ENCODE measurements around the gene RPS5. TPM values are rescaled to one million over a fixed set of nuclear protein-coding genes. Genes with fewer than 3 reads are reported as not detected.

RPS5 gene
- total RNA-seq, 1 donor from 2014 or later: 571 TPM

DNA sequence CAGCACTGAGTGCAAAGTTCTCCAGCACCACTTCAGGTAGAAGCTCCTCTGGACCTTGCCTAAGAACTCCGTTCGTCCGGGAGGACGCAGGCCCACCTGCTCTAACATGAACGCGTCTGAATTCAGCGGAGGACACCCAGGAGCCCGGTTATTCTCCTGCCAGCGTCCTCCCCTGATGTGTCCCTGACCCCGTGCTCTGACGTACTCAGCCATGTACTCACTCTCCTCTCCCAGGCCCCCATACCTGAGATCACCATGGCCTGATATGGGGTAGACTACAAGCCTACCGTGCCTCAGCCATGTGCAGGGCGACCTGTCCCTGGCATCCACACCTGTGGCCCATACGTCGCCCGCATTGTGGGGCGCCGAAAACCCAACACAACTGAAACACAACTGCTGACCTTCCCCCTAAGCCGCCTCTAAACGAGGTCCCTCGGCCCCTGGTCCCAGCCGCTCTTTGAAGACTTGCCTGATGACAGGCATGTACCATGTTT lies 20.6 kb downstream of the RPS5 start:
- TF ChIP-seq, protein P1, sequence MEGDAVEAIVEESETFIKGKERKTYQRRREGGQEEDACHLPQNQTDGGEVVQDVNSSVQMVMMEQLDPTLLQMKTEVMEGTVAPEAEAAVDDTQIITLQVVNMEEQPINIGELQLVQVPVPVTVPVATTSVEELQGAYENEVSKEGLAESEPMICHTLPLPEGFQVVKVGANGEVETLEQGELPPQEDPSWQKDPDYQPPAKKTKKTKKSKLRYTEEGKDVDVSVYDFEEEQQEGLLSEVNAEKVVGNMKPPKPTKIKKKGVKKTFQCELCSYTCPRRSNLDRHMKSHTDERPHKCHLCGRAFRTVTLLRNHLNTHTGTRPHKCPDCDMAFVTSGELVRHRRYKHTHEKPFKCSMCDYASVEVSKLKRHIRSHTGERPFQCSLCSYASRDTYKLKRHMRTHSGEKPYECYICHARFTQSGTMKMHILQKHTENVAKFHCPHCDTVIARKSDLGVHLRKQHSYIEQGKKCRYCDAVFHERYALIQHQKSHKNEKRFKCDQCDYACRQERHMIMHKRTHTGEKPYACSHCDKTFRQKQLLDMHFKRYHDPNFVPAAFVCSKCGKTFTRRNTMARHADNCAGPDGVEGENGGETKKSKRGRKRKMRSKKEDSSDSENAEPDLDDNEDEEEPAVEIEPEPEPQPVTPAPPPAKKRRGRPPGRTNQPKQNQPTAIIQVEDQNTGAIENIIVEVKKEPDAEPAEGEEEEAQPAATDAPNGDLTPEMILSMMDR (IDR thresholded peaks at IDR 0.05; ENCODE audit: partially characterized antibody, unreplicated experiment): no peak
- no peak for DNase-seq
- peaks cover 14% of the 10 kb centered on the region for H3K27me3 Mint-ChIP-seq (ENCODE audit: unreplicated experiment)

DNA sequence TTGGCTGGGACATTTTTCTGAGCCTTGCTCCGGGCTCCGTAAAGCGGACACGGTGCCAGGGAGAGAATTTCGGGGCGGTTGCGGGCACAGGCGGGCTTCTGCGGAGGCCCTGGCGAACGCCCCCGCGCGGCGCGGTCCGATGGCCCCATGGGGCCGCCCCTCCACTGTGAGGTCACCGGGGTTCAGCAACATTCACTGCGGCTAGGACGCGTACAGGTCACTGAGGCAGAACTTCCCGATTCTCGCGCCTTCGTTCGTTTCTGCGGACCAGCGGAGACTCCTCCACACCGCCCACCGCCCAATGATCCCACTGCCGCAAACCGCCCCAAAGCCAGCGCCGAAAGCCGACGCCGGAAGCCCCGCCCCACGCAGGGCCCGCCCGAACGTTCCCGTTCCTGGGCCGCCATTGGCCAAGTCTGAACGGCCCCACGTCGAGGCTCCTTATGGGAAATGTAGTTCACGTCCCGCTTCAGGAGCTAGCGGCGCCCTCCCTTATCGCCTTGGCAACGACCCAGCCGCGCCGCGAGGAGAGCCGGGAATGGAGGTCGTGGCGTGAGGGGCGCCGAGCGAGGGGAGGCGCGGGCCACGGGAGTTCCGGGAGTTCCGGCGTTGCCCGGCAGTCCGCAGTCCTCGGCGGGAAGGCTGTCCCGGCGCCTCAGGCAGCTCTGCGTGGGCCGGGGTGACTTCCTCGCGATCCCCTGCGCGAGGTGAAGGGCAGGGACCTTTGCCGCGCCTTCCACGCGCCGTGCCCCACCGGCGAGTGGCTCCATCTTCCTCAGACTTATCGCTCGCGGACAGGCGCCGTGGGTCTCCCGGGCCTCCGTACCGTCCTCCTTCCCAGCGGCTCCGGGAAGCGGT lies 21.3 kb downstream of the RPS5 start, which contains the start of gene ZNF584:
Gene ZNF584 (plus strand): TSS at position 498 of the 858 bp plus-strand sequence. CDS start 499 bp downstream, outside the sequence.
- TF ChIP-seq, protein P1 (IDR thresholded peaks at IDR 0.05; ENCODE audit: partially characterized antibody, unreplicated experiment): no peak
- peaks cover 16% of the 10 kb centered on the region for H3K9me3 Mint-ChIP-seq (ENCODE audit: unreplicated experiment)
- peak within 1 kb of the TSS; percentile 90 for H3K4me3 Mint-ChIP-seq (ENCODE audit: unreplicated experiment)
- peaks cover 11% of the 10 kb centered on the region for H3K4me1 Mint-ChIP-seq (ENCODE audit: low read depth, unreplicated experiment)
- H3K36me3 Mint-ChIP-seq (ENCODE audit: unreplicated experiment): no peaks in the 10 kb centered on the region
- peak within 1 kb of the TSS; percentile 64 for H3K27ac Mint-ChIP-seq (ENCODE audit: unreplicated experiment)
- peak; percentile 98 for DNase-seq
- peaks cover 14% of the 10 kb centered on the region for H3K27me3 Mint-ChIP-seq (ENCODE audit: unreplicated experiment)

More for the DNA sequence above, 20.6 kb downstream of the RPS5 start:
- H3K9me3 Mint-ChIP-seq (ENCODE audit: unreplicated experiment): peaks cover 16% of the 10 kb centered on the region
- no peaks in the 10 kb centered on the region for H3K36me3 Mint-ChIP-seq (ENCODE audit: unreplicated experiment)
- H3K27ac Mint-ChIP-seq (ENCODE audit: unreplicated experiment): peak overlapping the region; percentile 64
- peak overlapping the region; percentile 90 for H3K4me3 Mint-ChIP-seq (ENCODE audit: unreplicated experiment)
- H3K4me1 Mint-ChIP-seq (ENCODE audit: low read depth, unreplicated experiment): peaks cover 11% of the 10 kb centered on the region

DNA sequence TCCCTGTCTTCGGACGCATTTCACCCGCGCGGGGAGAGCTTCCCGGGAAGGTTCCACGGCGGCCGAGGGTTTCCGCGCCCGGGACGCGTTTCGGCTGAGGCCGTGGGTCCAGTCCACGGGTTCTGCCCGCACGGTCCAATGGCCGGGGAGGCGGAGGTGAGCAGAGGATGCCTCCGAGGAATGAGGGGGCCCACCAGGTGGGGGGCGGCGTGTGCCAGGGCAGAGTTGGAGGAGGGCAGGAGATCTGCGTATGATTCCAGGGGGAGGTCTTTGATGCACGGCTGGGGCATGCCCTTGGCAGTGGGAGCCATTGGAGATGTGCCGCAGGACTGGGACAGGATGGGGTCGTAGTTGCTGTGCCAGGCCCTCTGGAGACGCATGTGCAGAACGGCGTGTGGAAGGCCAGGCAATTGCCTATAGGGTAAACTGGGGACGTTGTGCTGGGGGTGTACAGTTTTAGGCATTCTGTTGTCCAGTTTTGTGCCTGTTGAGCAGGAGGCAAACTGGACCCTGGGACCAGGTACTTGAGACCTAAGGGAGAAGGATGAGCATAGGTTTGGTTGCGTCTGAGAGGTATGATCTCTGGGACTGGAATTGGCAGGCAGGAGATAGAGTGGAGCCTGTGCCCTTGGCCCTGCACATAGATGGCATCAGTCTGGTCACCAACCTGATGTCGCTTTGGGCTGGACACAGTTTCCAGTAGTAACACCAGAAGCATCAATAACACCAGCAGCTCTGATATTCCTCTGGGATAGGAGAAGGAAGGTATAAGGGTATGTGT lies 22.1 kb downstream of the RPS5 start:
- H3K9me3 Mint-ChIP-seq (ENCODE audit: unreplicated experiment): peaks cover 14% of the 10 kb centered on the region
- H3K27ac Mint-ChIP-seq (ENCODE audit: unreplicated experiment): peak overlapping the region; percentile 53
- no peaks in the 10 kb centered on the region for H3K36me3 Mint-ChIP-seq (ENCODE audit: unreplicated experiment)
- H3K4me1 Mint-ChIP-seq (ENCODE audit: low read depth, unreplicated experiment): peaks cover 11% of the 10 kb centered on the region
- TF ChIP-seq, protein P1 (IDR thresholded peaks at IDR 0.05; ENCODE audit: partially characterized antibody, unreplicated experiment): no peak
- peaks cover 14% of the 10 kb centered on the region for H3K27me3 Mint-ChIP-seq (ENCODE audit: unreplicated experiment)
- DNase-seq: no peak
- H3K4me3 Mint-ChIP-seq (ENCODE audit: unreplicated experiment): peak overlapping the region; percentile 90

DNA sequence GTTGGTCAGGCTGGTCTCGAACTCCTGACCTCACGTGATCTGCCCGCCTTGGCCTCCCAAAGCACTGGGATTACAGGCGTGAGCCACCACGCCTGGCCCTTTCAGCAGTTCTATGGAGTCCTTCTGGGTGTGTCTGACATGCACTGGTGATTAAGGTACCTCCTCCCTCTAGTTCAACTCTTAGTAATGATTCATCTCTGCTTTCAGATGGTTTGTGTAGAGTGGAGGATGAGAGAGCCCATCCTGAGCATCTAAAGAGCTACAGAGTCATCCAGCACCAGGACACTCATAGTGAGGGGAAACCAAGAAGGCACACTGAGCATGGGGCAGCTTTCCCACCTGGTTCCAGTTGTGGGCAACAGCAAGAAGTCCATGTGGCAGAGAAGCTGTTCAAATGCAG lies 29.5 kb downstream of the RPS5 start:
- H3K4me3 Mint-ChIP-seq (ENCODE audit: unreplicated experiment): no peak overlapping the region
- TF ChIP-seq, protein P1 (IDR thresholded peaks at IDR 0.05; ENCODE audit: partially characterized antibody, unreplicated experiment): no peak
- H3K4me1 Mint-ChIP-seq (ENCODE audit: low read depth, unreplicated experiment): no peaks in the 10 kb centered on the region
- no peak overlapping the region for H3K27ac Mint-ChIP-seq (ENCODE audit: unreplicated experiment)
- peaks cover 1% of the 10 kb centered on the region for H3K9me3 Mint-ChIP-seq (ENCODE audit: unreplicated experiment)
- no peaks in the 10 kb centered on the region for H3K27me3 Mint-ChIP-seq (ENCODE audit: unreplicated experiment)
- peaks cover 14% of the 10 kb centered on the region for H3K36me3 Mint-ChIP-seq (ENCODE audit: unreplicated experiment)
- no peak for DNase-seq

Data from glutamatergic neuron (in vitro differentiated cells).